GM21737 (cell line): Measurements from ENCODE around the gene VMP1.
A peak's percentile ranks its signal among the peaks of the same experiment; 100 is the strongest.
"Not testable (repeated sequence)": the region's sequence is repeated elsewhere in the genome, so short reads cannot be mapped to it uniquely, and the experiment has no call there.

Source experiments
- ATAC-seq: cut with Tn5 transposase; IDR thresholded peaks from one replicate; pipeline ENCODE4 v1.9.1; 2021; ENCODE audit warnings: mild to moderate bottlenecking, moderate library complexity; ENCODE audit not compliant: unreplicated experiment

VMP1 gene

DNA sequence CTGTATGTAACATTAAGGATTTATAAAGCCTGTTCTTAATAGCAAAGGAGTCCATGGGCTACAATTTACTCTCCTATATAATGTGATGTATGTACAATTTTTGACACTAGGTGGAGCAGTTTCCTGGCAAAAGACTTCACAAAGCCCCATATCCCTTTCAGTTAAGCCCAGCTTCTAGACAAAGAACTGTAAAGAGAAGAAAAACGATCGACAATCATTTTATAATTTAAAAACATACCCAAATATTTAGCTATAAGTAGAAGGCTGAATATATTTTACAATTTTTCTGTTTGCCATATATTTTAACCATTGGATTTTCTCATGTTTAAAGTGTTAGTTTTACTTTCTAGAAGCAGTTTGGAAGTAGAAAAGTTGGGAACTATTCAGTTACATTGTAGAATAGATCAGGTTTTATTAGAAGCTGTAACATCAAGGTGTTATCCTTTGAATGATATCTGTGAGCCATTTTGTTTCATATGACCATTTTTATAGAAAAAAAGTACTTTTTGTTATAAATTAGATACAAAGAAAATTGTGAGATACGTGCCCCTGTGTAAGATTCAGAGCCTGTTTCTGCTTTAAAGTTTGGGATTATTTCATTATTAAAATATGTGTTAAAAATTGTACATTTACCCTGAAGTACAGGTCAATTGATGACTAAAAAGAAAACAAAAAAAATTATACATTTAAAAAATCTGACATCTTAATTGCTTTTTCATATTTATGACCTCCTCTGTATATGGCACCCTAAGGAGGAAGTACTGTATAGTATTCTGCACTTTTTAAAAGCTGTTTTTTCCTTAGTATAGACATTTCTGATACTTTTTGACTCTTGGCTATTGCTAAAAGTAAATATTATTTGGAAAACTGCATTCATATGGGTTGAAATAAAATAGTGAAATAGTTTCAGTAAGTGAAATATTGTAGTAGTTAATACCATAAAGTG lies 46.3 kb downstream of the VMP1 start:
- peak; percentile 65 for ATAC-seq

DNA sequence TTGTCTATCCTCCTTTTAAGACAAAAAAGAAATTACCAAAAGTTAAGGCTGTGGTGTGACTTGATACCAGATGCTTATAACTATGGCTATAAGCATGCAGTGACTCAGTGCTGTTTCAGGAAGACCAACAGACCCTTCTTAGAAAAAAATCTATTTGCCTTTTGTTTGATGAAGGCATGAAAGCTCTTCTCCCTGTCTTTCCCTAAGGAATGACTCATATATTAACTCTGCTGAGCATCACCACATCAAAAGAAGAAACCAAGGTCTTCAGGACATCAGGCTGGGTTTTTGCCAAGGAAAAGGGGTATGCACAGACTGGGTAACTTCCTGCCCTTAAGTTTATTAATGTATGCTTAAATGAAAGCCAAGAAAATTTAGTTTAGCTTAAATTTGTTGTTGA lies 47.1 kb downstream of the VMP1 start:
- ATAC-seq, result no peak

DNA sequence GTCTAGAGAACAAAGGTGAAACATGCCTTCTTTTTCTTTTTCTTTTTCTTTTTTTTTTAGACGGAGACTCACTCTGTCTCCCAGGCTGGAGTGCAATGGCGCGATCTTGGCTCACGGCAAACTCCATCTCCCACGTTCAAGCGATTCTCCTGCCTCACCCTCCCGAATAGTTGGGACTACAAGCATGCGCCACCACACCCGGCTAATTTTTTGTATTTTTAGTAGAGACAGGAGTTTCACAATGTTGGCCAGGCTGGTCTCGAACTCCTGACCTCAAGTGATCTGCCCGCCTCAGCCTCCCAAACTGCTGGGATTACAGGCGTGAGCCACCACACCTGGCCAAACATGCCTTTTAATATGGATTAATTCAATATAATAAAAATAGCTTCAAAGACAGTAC lies 47.6 kb downstream of the VMP1 start:
- not testable (repeated sequence) for ATAC-seq

DNA sequence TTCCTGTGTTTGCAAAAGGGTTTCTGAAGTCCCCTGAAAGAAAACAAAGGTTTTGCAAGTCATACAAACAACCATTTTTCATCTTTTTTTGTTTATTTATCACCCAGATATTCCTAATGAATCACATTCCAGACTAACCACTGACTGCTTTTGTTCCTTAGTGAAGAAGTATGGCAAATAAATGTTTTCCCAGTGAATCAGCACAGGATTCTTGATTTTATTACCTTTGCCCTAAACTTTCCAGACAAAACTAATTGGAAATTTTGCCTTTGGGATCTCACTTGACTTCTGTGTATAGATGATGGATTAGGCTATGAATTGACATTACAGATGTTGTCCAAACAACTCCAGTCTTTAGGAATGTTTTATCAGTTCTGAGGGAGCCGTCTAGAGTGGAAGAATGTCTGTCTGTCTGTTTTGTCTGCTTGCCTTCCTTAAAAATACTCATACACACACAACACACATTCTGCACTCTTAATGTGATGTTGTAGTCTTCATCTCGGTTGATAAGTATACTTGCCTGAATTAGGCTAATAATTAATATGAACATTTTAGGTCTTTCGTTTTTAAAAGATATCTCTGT lies 48.9 kb downstream of the VMP1 start:
- no peak for ATAC-seq

DNA sequence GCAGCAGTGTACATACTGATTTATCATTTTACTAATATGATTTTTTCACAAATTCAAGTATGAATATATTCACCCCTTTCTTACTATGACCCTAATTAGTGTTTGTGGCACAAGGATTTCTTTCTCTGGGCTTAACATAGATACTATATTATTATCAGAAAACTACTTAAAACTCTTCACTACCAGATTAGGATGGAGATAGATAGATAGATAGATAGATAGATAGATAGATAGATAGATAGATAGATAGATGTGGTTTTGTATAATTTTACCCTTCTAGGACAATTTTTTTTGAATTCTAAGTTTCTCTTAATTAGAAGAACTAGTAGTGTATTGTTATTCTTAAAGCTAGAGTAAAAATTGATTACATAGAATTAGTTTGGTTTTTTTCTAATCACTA lies 49.6 kb downstream of the VMP1 start:
- ATAC-seq, result no peak

DNA sequence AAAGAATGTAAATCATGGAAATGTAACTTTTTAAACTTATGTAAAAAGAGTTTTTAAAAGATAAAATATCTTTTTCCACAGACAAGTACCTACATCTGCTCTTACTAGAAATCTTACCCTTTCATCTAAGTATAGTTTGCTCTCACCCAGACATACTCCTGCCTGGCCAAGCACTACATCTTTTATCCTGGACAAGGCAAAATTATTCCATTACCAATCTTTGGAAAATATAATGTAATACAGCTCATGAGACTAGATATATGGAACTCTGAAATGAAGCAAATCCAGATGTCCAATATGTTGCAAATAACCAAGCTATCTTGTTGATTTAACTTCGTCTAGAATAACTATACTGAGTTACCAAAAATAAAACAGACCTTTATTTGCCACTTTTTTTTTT lies 50.0 kb downstream of the VMP1 start:
- ATAC-seq, result no peak

DNA sequence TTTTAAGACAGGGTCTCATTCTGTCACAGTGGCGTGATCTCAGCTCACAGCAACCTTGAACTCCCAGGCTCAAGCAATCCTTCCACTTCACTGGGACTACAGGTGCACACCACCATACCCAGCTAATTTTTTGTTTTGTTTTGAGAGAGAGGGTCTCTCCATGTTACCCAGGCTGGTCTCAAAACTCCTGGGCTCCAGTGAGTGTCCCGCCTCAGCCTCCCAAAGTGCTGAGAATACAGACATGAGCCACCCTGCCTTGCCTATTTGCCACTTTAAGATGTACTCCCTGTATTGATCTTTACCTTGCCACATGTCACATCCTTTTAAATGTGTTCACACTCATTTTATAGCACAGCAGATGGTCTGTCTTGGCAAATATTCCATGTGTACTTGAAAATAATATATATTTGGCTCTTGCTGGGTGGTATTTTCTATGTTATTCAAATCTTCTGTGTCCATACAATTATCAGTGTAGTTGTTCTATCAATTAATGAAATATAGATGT lies 50.5 kb downstream of the VMP1 start:
- no peak for ATAC-seq

DNA sequence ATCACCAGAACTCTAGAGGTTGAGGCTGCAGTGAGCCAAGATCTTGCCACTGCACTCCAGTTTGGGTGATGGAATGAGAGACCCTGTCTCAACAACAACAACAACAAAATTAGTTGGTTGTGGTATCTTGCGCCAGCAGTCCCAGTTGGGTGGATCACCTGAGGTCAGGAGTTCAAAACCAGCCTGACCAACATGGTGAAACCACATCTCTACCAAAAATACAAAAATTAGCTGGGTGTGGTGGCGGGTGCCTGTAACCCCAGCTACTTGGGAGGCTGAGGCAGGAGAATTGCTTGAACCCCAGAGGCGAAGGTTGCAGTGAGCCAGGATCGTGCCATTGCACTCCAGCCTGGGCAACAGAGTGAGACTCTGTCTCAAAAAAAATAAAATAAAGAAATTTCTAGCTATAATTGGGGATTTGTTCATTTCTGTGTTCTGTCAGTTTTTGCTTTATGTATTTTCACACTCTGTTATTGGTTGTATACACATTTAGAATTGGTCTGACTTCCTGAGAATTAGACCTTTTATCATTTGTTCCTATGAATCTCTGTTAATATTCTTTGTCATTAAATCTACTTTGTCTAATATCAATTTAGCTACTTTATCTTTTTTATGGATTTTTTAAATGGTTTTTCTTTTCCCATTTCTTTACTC lies 51.7 kb downstream of the VMP1 start:
- not testable (repeated sequence) for ATAC-seq

DNA sequence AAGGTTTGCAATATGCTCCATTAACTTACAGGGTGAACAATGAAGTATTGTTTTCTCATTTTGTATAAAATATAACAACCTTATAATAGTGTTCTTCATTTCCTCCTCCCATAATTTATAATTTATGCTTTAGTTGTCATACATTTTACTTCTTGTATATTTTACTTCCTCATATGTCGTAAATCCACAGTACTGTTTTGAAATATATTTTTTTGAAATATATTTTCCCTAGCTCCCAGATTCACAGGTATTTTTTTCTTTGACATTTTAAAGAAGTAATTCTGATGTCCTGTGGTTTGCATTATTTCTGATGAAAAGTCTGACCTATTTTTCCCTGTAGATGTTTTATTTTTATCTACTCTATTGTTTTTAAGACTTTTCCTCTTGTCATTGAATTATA lies 52.7 kb downstream of the VMP1 start:
- ATAC-seq, result no peak

DNA sequence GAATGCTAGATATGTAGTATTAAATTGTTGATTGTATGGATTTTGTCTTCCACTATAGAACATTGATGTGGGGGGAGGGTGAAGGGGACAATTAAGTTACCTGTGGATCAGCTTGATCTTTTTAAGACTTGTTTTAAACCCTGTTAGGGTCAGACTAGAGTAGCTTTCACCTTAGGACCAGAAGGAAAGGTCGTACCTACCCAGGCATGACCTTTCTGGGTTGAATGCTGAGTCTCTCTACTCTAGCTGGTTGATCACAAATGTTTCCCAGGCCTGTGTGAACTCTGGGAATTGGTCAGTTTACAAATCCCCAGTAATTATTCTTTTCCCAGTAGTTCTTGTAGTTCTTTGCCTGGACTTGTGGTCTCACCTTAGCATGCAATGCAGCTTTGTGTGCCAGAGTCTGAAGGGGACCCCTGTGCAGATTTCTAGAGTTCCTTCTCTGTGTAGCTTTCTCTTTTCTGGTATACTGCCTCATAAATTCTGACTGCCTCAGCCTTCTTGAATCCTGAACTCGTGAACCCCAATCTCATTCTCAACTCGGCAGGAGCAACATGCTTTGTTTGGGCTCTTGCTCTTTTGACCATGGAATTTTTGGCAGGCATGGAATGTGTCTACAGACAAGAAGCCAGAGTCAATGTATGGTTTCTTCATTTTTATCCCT lies 54.1 kb downstream of the VMP1 start:
- ATAC-seq, result no peak

DNA sequence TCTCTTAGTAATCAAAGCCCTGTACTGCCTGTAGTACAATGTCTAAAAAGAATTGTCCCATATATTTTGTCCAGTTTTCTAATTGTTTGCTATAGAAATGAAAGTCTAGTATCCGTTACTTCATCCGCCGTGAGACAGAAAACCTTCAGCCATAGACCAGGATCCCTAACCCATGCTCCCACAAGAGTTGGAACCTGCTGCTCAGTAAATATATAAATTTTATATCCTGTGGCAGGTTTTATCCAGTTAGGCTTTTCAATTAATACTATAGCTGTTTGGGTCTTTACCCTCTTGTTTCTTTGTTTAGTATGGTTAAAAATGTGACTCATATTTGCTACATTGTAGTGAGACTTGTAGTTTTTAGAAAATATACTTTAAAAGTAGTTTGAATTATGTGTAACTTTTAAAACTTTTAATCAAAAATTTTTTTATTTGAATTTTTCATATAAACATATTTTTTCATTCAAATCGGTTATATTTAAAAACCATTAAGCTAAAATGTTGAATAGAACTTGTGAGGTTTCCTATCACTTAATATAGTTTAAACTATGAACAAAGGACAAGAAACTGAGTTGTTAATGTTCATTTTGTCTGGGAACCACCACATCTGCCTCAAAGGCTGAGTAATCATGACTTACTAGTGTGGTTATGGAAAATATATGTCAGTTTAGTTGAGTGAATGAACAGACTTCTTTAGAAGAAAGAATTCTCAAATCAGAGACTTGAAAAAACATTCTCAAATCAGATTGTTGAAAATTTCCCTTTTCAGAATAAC lies 54.8 kb downstream of the VMP1 start:
- ATAC-seq, result no peak

DNA sequence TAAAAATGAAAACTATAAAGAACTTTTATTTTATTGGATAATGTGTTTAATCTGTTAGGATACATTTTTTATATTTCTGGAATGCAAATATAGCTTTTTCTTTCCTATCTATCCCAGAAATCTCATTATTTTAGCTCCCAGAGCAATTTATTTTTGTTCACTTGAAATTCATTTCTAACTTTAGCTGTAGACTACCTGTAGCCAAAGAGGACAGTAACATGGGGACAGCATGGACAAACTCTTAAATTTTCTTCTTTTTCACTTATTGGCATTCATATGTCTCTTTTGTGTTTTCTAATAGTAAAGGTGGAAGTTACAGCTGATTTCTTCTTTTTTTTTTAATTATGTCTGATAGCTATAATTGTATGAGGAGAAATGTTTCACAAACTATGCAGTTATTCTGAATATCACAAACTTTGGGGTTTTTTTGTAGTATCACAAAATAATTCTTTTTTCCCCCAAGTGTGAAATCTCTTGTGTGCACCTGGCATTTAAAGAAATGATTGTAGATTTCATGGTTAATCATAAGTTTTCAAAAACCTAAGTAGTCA lies 55.4 kb downstream of the VMP1 start:
- no peak for ATAC-seq

DNA sequence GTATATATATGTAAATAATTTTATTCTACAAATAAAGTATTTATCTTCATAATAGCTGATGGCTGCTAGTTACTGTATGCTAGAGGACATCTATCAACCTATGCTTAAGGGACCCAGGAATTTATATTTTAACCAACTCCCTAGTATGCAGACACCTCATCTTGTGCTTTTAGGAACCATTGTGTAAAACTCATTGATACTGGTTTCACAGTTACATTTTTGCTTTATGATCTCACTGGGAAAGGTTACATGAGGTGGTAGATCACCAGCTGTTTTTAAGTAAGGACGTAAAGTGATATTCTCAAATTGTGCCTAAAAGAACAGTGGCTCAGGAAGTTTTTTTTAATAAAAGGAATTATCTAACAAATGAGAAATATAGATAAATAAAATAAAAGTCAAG lies 56.4 kb downstream of the VMP1 start:
- ATAC-seq, result no peak

DNA sequence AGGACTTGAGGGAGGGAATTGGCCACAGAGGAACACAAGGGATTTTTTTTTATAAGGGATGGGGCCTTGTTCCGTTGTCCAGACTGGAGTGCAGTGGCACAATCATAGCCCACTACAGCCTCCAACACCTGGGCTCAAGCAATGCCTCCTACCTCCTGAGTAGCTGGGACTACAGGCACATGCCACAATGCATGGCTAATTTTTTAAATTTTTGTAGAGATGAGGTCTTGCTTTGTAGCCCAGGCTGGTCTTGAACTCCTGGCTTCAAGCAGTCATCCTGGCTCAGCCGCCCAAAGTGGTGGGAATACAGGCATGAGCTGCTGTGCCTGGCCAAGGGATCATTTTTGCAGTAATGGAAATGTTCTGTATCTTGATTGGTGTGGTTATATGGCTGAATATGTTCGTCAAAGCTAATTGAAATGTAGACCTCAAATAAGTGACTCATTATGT lies 56.9 kb downstream of the VMP1 start:
- ATAC-seq, result no peak

DNA sequence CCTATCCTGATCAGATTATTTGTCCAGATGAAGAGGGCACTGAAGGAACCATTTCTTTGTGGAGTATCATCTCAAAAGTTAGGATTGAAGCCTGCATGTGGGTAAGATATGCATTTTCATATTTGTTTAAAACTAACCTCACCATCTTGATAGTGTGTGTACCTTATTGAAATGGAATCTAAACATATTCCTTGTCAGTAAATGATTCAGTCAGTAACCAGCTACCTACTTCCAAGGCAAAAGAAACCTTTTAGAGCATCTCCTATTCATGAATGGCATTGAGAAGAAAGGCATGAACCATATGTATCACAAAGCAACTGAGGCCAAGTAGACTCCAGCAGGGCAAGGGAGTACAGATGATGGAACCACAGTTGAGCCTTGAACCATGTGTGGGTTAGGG lies 57.6 kb downstream of the VMP1 start:
- no peak for ATAC-seq

DNA sequence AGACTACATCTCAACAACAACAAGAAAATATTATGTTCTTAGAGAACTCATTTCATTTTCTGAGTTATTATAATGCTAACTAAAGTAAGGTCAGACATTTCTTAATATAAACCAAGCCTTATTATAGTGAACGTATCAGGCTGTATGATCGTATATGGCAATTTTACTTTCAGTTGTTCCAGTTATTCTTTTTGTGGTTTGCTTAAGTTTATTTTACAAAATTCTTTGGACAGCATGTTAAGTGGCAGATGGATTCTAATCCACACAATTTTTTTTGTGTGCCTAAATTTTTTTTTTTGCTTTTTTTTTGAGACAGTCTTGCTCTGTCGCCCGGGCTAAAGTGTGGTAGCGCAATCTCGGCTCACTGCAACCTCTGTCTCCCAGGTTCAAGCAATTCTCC lies 59.0 kb downstream of the VMP1 start:
- no peak for ATAC-seq

DNA sequence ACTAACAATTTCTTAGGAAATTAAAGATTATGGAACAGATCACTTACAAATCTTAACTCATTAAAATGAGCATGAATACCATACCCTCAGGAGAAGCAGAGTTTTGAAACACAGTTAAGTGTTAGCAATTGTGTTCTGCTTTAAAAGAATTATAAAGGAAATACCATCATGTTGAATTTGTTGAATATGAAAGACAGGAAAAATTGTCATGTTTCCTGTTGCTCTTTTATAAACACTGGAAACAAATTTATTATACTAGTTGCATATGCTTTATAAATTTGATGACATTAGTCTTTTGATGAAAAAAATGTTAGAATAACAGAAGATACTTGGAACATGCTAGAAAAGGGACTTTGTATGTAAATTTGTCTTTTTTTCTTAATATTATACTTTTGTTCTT lies 59.7 kb downstream of the VMP1 start:
- ATAC-seq, result no peak

DNA sequence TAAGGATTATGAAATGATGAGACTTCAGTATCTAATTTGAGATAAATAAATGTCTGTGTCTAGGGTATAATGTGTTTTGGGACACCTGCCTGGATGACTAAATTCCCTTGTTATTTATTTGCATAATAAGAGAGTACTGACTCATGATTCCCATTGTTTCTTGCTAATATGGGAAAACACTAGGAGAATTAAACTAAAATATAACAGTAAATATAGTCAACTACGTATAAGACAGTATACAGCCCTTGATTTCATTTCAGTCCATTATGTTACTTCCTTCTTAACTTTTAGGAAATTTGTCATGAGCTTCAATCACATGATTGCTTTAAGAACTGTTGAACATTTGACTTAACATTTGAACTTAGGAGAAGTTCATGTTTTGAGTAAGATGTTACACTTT lies 62.4 kb downstream of the VMP1 start:
- ATAC-seq, result no peak

DNA sequence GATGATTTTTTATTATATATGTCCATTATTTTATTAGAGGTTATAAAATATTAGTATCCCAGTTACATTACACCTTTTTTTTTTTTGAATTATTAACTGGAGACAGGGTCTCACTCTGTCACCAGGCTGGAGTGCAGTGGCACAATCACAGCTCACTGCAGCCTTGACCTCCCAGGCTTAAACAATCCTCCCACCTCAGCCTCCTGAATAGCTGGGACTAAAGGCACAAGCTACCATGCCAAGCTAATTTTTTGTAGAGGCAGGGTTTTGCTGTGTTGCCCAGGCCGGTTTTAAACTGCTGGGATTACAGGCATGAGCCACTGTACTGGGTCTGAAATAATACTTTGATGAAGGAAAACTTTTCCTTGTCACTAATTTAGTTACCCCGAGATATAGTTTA lies 63.6 kb downstream of the VMP1 start:
- ATAC-seq, result no peak

DNA sequence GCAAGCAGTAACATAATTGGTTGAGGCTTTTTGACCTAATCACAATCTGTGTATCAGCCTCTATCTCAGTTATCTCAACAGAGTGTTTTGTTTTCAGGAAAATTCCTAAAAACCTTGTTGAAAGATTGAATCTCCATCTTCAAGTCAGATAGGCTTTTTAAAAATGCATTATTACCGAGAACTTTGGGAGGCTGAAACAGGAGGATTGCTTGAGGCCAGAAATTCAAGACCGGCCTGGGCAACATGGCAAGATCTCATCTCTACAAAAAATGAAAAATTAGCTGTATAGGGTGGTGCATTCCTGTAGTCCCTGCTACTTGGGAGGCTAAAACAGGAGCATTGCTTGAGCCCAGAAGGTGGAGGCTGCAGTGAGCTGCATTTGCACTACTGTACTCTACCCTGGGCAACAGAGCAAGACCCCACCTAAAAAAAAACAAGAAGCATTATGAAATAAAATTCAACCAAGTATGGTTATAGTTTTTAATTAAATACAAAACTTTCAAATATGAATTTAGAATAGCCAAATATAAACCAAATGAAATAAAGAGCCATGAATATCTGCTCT lies 68.4 kb downstream of the VMP1 start:
- no peak for ATAC-seq
